AG04450 (cell line): Measurements from ENCODE around the gene SCO1. TPM values are rescaled to one million over a fixed set of nuclear protein-coding genes. Genes with fewer than 3 reads are reported as not detected.

ENCODE experiments used
- CTCF ChIA-PET: fragments of 300-600, 350-600 bp; formaldehyde crosslinking; extraction: SDS; loops from one replicate; lab custom pipeline; 2022; ENCODE audit warnings: antibody characterized with exemption, inconsistent platforms; lab: Charles Lee
- POLR2A ChIA-PET: fragments of 350-600 bp; formaldehyde crosslinking; extraction: SDS; loops from one replicate; lab custom pipeline; 2021; ENCODE audit warnings: antibody characterized with exemption, inconsistent platforms; lab: Yijun Ruan, JAX
- DNase-seq: peaks from one replicate; pipeline ENCODE4 v3.0.0-alpha.2; 2011; ENCODE audit warnings: low read depth, low spot score
- H3K27ac ChIP-seq: one replicate; pipeline ENCODE4 v1.5.1; 2012; ENCODE audit warnings: low read depth, low read length, control low read depth
- H3K27me3 ChIP-seq: one replicate; pipeline ENCODE4 v1.6.0; 2012; ENCODE audit warnings: low read length; ENCODE audit not compliant: control insufficient read depth, insufficient read depth
- H3K4me3 ChIP-seq: 2 replicates; pipeline ENCODE4 v1.5.1; 2011; ENCODE audit warnings: mild to moderate bottlenecking, low read depth, low read length, control low read depth
- H3K9me3 ChIP-seq: 2 replicates; pipeline ENCODE4 v1.5.1; 2012; ENCODE audit warnings: low read length; ENCODE audit not compliant: control insufficient read depth, insufficient read depth
- CTCF ChIP-seq: IDR thresholded peaks from 2 replicates; pipeline ENCODE4 v1.5.1; 2011; ENCODE audit warnings: low read depth, low read length, control low read depth, inconsistent platforms
- polyA minus RNA-seq: library from RNA; depleted of rRNA, polyadenylated mRNA; stranded (reverse); fragments of >200 nt; gene quantifications from 2 replicates; pipeline ENCODE4 v1.2.3, GENCODE V29; 2011; rRNA and poly(A)+ RNA removed
- polyA plus RNA-seq: library from polyadenylated mRNA; depleted of rRNA; stranded (reverse); fragments of >200 nt; gene quantifications from 2 replicates; pipeline ENCODE4 v1.2.3, GENCODE V29; 2011; rRNA removed

SCO1 gene
- polyA plus RNA-seq = 25.1 and 28.5 TPM in 2 replicates
- polyA minus RNA-seq = 8.5 and 13.6 TPM in 2 replicates

DNA sequence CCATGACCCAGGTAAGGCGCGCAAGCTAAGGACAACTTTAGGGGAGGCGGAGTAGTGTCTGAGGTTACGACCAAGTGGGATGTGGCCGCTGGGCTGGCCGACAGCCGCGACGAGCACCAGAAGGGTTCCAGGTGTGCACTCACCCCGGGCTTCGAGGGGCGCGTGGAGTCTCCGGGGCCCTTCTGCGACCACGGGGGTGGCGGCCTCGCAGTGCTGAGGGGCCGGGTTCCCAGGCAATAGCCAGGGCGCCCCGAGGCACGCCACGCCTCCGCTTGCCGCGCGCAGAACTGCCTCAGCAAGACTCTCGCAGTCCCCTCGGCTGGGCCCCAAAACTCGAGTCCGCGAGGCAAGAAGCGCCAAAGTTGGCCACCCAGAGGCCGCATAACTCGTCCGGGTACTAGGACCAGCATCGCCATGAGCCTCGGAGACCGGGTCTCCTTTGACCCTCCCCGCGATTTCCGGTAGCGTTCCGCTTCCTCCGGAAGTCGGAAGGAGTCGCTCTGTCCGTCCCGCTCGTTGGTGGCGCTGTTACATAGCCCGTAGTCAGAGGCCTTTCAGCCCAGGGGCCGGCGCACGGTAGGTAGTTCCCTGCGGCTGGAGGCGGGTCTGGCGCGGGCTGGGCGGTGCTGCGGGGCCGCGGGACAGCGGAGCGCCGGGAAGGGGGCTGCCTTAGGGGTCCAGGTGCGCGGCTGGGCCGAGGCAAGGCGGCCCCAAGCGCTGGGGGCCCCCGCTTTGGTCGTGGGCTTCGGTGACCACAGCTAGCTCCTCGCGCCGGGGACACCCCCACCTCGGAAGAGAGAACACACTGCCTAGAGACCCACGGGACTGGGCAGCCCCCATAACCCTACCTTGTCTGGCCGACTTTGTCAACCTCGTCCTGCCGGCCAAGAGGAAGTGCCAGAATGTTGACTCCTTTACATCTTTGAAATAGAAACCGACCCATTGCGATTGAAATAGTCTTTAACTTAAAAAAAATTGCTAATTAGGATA is at the start of gene SCO1, which contains the start of gene ADPRM:
Gene SCO1, minus strand, starts transcription at position 442 of the 990 bp plus-strand sequence. Its CDS starts 26 bp downstream, at position 416.
Gene ADPRM, plus strand, starts transcription at position 503 of the 990 bp plus-strand sequence. CDS start 7,333 bp downstream, outside the sequence.
- Histone ChIP-seq H3K9me3 (peaks cover 4% of the 10 kb centered on the region; the same call in 1 of the 2 replicates), H3K4me3 (peak within 1 kb of the TSS; percentile 91), H3K27me3 (no peaks in the 10 kb centered on the region), H3K27ac (peak within 1 kb of the TSS; percentile 91)
- DNase-seq = peak; percentile 80
- CTCF ChIA-PET = interaction anchor here (1.5 to 4.5 kb wide), 4 partner anchors 13 to 51 kb away, joined by 7 to 22 read pairs (median 11); partner anchors contain the start of gene TMEM220
- peak; percentile 56 for TF ChIP-seq CTCF
- POLR2A ChIA-PET = interaction anchor here (0.7 kb wide), 1 partner anchor 15 kb away, joined by 3 read pairs; no protein-coding TSS in a partner anchor

GRCh38 chr17:10745231-10745630 is 47.9 kb upstream of the SCO1 start:
- POLR2A ChIA-PET = no interaction called here
- H3K27me3 ChIP-seq = peaks cover 14% of the 10 kb centered on the region
- DNase-seq = no peak
- TF ChIP-seq CTCF = no peak
- no peaks in the 10 kb centered on the region for H3K9me3 ChIP-seq
- no peak overlapping the region for H3K4me3 ChIP-seq
- no peak overlapping the region for H3K27ac ChIP-seq
- CTCF ChIA-PET = interaction anchor here (1.3 to 4.3 kb wide), 2 partner anchors 8 to 99 kb away, joined by 4 to 32 read pairs; no protein-coding TSS in a partner anchor

DNA sequence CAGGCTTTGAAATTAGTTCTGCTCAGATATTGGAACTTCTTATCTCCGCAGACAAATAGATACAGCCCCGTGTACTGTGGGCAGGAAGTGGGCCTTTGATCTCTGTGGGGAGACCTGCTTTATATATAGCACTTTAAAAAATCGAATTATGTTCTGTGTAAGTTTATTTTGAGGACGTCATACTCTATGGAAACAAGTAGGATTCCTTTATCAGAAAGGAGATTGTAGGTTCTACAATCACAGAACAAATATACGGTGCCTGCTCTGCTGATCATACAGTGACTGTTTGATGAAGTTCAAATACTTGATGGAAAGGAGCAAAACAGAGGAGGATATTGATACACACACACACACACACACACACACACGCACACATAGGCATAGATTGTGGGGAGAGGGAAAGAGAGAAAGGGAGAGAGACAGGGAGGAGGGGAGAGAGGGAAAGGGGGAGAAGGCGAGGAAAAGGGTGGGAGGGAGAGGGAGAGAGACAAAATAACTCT is 47.2 kb upstream of the SCO1 start:
- Histone ChIP-seq H3K9me3 (no peaks in the 10 kb centered on the region), H3K27me3 (peaks cover 16% of the 10 kb centered on the region), H3K4me3 (no peak overlapping the region), H3K27ac (no peak overlapping the region)
- POLR2A ChIA-PET = no interaction called here
- CTCF ChIA-PET = interaction anchor here (0.7 to 1.3 kb wide), 2 partner anchors 28 to 98 kb away, joined by 4 to 7 read pairs; no protein-coding TSS in a partner anchor
- no peak for DNase-seq
- no peak for TF ChIP-seq CTCF

DNA sequence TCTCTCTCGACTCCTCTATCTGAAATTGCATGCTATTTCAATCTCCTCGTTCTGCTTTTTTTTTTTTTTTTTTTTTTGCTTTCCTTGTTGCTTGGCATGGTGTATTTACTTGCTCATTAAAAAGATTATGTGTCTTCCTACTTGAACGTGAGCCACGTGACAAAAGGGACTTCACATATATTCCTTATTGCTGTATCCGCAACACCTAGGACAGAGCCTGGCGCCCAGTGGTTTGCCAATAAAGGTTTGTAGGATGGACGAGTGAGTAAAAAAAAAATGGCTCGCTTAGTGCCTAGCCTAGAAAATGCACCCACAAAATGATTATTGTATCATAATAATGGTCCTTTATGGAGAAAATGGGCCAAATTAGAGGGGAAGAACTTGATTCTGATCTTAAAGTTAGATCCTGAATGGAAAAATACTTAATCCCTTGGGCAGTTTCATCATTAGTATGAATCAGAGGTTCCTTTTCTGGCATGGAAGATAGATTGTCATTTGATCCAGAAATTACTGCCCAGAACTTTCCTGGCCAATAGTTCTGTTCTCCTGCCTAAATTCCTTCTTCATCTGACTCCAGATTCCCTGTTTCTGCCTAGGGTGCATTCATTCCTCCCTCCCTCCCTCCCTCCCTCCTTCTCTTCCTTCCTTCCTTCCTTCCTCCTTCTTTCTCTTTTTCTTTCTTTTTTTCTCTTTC is 46.1 kb upstream of the SCO1 start:
- ChIA-PET CTCF (interaction anchor here (0.7 kb wide), 1 partner anchor 29 kb away, joined by 7 read pairs; no protein-coding TSS in a partner anchor), POLR2A (no interaction called here)

More for the DNA sequence above, 46.1 kb upstream of the SCO1 start:
- Histone ChIP-seq H3K4me3 (no peak overlapping the region), H3K9me3 (no peaks in the 10 kb centered on the region), H3K27me3 (peaks cover 14% of the 10 kb centered on the region), H3K27ac (no peak overlapping the region)
- no peak for TF ChIP-seq CTCF
- no peak for DNase-seq
